Ovary (tissue), 3 donors: Measurements from ENCODE around the gene SLC10A4.

Source experiments
- EP300 ChIP-seq: sonication (generic); formaldehyde crosslinking; IDR thresholded peaks from one replicate; pipeline ENCODE4 v1.6.1; 2017; ENCODE audit warnings: antibody characterized with exemption
- TF ChIP-seq, protein P1 (sequence below), 3 donors: fragments of 450-650 bp in 2 of 3; fragments of 200-600 bp in 1 of 3; IDR thresholded peaks; one replicate each; pipeline versions ENCODE4 v1.5.1 to v1.8.0; 2016 to 2022; ENCODE audit warnings: antibody characterized with exemption in 3 of 3, mild to moderate bottlenecking in 1 of 3
- donor health status: DM: no; HTN: no; CAD: no.

DNA sequence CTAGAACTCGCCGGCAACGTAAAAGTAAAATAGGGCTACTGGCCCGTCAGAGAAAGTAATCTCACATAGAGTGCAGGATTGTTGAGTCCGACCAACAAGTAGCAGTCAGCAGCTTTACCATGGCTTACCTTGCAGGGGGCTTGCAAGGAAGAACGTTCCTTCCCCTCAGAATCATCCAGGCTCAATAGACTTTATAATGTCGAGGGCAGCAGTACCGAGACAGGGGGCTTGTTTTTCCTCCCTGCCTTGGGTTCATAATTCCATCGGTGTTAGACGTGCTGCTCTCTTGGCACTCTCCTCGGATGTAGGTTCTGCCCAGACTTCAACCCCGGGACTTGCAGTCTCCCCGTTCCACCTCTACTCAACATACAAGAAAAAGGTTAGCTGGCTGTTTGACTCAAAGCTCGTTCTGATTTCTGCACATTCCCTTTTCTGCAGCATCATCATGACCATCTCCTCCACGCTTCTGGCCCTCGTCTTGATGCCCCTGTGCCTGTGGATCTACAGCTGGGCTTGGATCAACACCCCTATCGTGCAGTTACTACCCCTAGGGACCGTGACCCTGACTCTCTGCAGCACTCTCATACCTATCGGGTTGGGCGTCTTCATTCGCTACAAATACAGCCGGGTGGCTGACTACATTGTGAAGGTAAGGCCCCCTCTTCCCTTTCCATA is 1.5 kb downstream of the SLC10A4 start:
- TF ChIP-seq, protein P1, sequence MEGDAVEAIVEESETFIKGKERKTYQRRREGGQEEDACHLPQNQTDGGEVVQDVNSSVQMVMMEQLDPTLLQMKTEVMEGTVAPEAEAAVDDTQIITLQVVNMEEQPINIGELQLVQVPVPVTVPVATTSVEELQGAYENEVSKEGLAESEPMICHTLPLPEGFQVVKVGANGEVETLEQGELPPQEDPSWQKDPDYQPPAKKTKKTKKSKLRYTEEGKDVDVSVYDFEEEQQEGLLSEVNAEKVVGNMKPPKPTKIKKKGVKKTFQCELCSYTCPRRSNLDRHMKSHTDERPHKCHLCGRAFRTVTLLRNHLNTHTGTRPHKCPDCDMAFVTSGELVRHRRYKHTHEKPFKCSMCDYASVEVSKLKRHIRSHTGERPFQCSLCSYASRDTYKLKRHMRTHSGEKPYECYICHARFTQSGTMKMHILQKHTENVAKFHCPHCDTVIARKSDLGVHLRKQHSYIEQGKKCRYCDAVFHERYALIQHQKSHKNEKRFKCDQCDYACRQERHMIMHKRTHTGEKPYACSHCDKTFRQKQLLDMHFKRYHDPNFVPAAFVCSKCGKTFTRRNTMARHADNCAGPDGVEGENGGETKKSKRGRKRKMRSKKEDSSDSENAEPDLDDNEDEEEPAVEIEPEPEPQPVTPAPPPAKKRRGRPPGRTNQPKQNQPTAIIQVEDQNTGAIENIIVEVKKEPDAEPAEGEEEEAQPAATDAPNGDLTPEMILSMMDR (IDR thresholded peaks at IDR 0.05), result no peak
- no peak for TF ChIP-seq EP300
